ENCODE measurements around the gene PEAR1. TPM values are rescaled to one million over a fixed set of nuclear protein-coding genes. Genes with fewer than 3 reads are reported as not detected.

The PEAR1 gene
- total and polyA plus RNA-seq, 4 experiments from 2014 or later, result 0.32 to 0.36 TPM; not detected in 2

GRCh38 chr1:156887317-156887716 is 6.2 kb upstream of the PEAR1 start:
- CTCF ChIA-PET (ENCODE audit: partially characterized antibody), result interaction anchor here (1.2 to 7.7 kb wide), 5 partner anchors 26 to 197 kb away, joined by 3 to 130 read pairs (median 4); partner anchors contain the start of gene NTRK1
- Histone ChIP-seq H3K36me3 (ENCODE audit: insufficient read depth, low read length) (no peaks in the 10 kb centered on the region), H3K9me3 (ENCODE audit: control insufficient read depth in 1 of 2, low read length in 2 of 2) (no peaks in the 10 kb centered on the region), H3K4me3 (ENCODE audit: low read length in 2 of 2) (no peak overlapping the region), H3K27ac (ENCODE audit: low read depth, low read length) (no peak overlapping the region), H3K4me1 (ENCODE audit: insufficient read depth, low read length) (peaks cover 5% of the 10 kb centered on the region), H3K27me3 (ENCODE audit: insufficient read depth, low read length) (no peaks in the 10 kb centered on the region)
- Mint-ChIP-seq H3K27ac (no peak overlapping the region), H3K4me3 (no peak overlapping the region), H3K9me3 (peaks cover 0 to 2% (median 0%) of the 10 kb centered on the region in 8 donors), H3K36me3 (no peaks in the 10 kb centered on the region), H3K27me3 (peaks cover 20 to 45% of the 10 kb centered on the region in 2 donors), H3K4me1 (peaks cover 5 to 14% (median 6%) of the 10 kb centered on the region in 4 donors)
- intact Hi-C loops (cut with micrococcal nuclease), result no loop called here
- DNase-seq, result no peak
- POLR2A ChIA-PET (ENCODE audit: partially characterized antibody), result no interaction called here

GRCh38 chr1:156887734-156888133 is 5.8 kb upstream of the PEAR1 start:
- H3K27me3 Mint-ChIP-seq, result peaks cover 20 to 41% of the 10 kb centered on the region in 2 donors
- POLR2A ChIA-PET (ENCODE audit: partially characterized antibody), result no interaction called here
- no peaks in the 10 kb centered on the region for H3K36me3 ChIP-seq (ENCODE audit: insufficient read depth, low read length)
- H3K27ac Mint-ChIP-seq, result no peak overlapping the region
- peak in 1 of 5 donors; percentile 13 for DNase-seq
- peaks cover 5 to 17% (median 6%) of the 10 kb centered on the region in 4 donors for H3K4me1 Mint-ChIP-seq
- no peak overlapping the region for H3K27ac ChIP-seq (ENCODE audit: low read depth, low read length)
- H3K4me3 ChIP-seq (ENCODE audit: low read length in 2 of 2), result no peak overlapping the region
- H3K4me3 Mint-ChIP-seq, result no peak overlapping the region
- peaks cover 0 to 2% (median 0%) of the 10 kb centered on the region in 8 donors for H3K9me3 Mint-ChIP-seq
- H3K4me1 ChIP-seq (ENCODE audit: insufficient read depth, low read length), result peaks cover 10% of the 10 kb centered on the region
- no peaks in the 10 kb centered on the region for H3K9me3 ChIP-seq (ENCODE audit: control insufficient read depth in 1 of 2, low read length in 2 of 2)
- H3K27me3 ChIP-seq (ENCODE audit: insufficient read depth, low read length), result no peaks in the 10 kb centered on the region
- CTCF ChIA-PET (ENCODE audit: partially characterized antibody), result interaction anchor here (1.2 to 7.7 kb wide), 5 partner anchors 27 to 198 kb away, joined by 3 to 130 read pairs (median 4); partner anchors contain the start of gene NTRK1
- intact Hi-C loops (cut with micrococcal nuclease), result no loop called here
- no peaks in the 10 kb centered on the region for H3K36me3 Mint-ChIP-seq

- H3K4me3 Mint-ChIP-seq, result peak overlapping the region in 2 of 8 donors; percentile 9 to 46
- H3K27me3 Mint-ChIP-seq, result peaks cover 14 to 31% of the 10 kb centered on the region in 2 donors
Measured at GRCh38 chr1:156889802-156890580, 3.5 kb upstream of the PEAR1 start.

GRCh38 chr1:156892190-156893047 is 1.1 kb upstream of the PEAR1 start:
- Mint-ChIP-seq H3K4me1 (peaks cover 7 to 29% (median 9%) of the 10 kb centered on the region in 4 donors), H3K27me3 (peaks cover 20 to 32% of the 10 kb centered on the region in 2 donors), H3K9me3 (peaks cover 0 to under 1% (median 0%) of the 10 kb centered on the region in 8 donors), H3K27ac (peak overlapping the region in 6 of 7 donors; percentile 25 to 77 (median 54)), H3K4me3 (peak overlapping the region; percentile 69 to 84 (median 73)), H3K36me3 (no peaks in the 10 kb centered on the region)
- Histone ChIP-seq H3K9me3 (ENCODE audit: control insufficient read depth in 1 of 2, low read length in 2 of 2) (no peaks in the 10 kb centered on the region), H3K4me3 (ENCODE audit: low read length in 2 of 2) (peak overlapping the region in 1 of 2 donors; percentile 34), H3K4me1 (ENCODE audit: insufficient read depth, low read length) (peaks cover 22% of the 10 kb centered on the region), H3K27ac (ENCODE audit: low read depth, low read length) (no peak overlapping the region), H3K36me3 (ENCODE audit: insufficient read depth, low read length) (no peaks in the 10 kb centered on the region), H3K27me3 (ENCODE audit: insufficient read depth, low read length) (peaks cover 11% of the 10 kb centered on the region)
- POLR2A ChIA-PET (ENCODE audit: partially characterized antibody), result interaction anchor here (0.6 to 2.3 kb wide), 4 partner anchors 32 to 182 kb away, joined by 3 to 6 read pairs (median 4); partner anchors contain the start of gene NTRK1
- CTCF ChIA-PET (ENCODE audit: partially characterized antibody), result interaction anchor here (0.6 to 7.7 kb wide), 24 partner anchors 9 to 202 kb away, joined by 3 to 130 read pairs (median 4); partner anchors contain the start of genes ISG20L2, METTL25B and NTRK1
- intact Hi-C loops (cut with micrococcal nuclease), result loop anchor here (1.0 to 10.0 kb wide), 5 partner anchors 35 to 245 kb away; partner anchors contain the start of gene ETV3
- peak; percentile 77 to 82 (median 80) for DNase-seq

More at GRCh38 chr1:156889802-156890580, 3.5 kb upstream of the PEAR1 start:
- peaks cover 22% of the 10 kb centered on the region for H3K4me1 ChIP-seq (ENCODE audit: insufficient read depth, low read length)
- no peak overlapping the region for H3K27ac ChIP-seq (ENCODE audit: low read depth, low read length)
- POLR2A ChIA-PET (ENCODE audit: partially characterized antibody), result interaction anchor here (0.5 to 2.3 kb wide), 3 partner anchors 51 to 97 kb away, joined by 3 to 6 read pairs (median 4); no protein-coding TSS in a partner anchor
- Mint-ChIP-seq H3K9me3 (no peaks in the 10 kb centered on the region), H3K4me1 (peaks cover 7 to 23% (median 9%) of the 10 kb centered on the region in 4 donors), H3K36me3 (no peaks in the 10 kb centered on the region), H3K27ac (peak overlapping the region in 2 of 7 donors; percentile 1 to 14)
- H3K27me3 ChIP-seq (ENCODE audit: insufficient read depth, low read length), result peaks cover 9% of the 10 kb centered on the region
- DNase-seq, result peak; percentile 27 to 47 (median 28)
- no peaks in the 10 kb centered on the region for H3K36me3 ChIP-seq (ENCODE audit: insufficient read depth, low read length)
- no peak overlapping the region for H3K4me3 ChIP-seq (ENCODE audit: low read length in 2 of 2)
- intact Hi-C loops (cut with micrococcal nuclease), result loop anchor here (1.0 to 10.0 kb wide), 5 partner anchors 51 to 247 kb away; partner anchors contain the start of gene ETV3
- H3K9me3 ChIP-seq (ENCODE audit: control insufficient read depth in 1 of 2, low read length in 2 of 2), result no peaks in the 10 kb centered on the region
- CTCF ChIA-PET (ENCODE audit: partially characterized antibody), result interaction anchor here (0.8 to 7.7 kb wide), 33 partner anchors 8 to 266 kb away, joined by 3 to 130 read pairs (median 5); partner anchors contain the start of genes ISG20L2, METTL25B and NTRK1

DNA sequence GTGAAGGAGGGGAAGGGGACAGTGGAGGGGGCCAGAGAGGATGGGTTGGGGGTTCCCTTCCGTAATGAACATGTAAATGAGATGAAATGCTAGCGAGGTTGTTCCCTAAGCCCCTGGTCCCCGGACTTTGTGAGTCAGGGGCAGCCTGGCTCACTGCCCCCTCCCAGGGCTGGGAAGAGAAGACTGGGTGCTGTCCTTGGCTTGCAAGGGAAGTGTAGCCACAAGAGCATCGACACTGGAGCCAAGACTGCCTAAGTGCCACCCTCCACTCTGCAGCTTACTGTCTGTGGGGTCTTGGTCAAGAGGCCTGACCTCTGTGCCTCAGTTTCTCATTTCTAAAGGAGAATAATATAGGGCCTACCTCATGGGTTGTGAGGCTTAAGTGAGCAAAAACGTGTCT is 483 bp downstream of the PEAR1 start:
- CTCF ChIA-PET (ENCODE audit: partially characterized antibody), result interaction anchor here (1.1 to 6.9 kb wide), 3 partner anchors 57 to 204 kb away, joined by 3 to 69 read pairs (median 3); no protein-coding TSS in a partner anchor
- intact Hi-C loops (cut with micrococcal nuclease), result loop anchor here (5.0 to 10.0 kb wide), 2 partner anchors 181 to 243 kb away; partner anchors contain the start of gene ETV3

GRCh38 chr1:156894711-156895454 is 1.4 kb downstream of the PEAR1 start:
- Mint-ChIP-seq H3K36me3 (no peaks in the 10 kb centered on the region), H3K4me3 (no peak overlapping the region), H3K9me3 (peaks cover 0 to 2% (median 0%) of the 10 kb centered on the region in 8 donors), H3K27me3 (peaks cover 22 to 33% of the 10 kb centered on the region in 2 donors), H3K4me1 (peaks cover 7 to 29% (median 12%) of the 10 kb centered on the region in 4 donors), H3K27ac (no peak overlapping the region)
- Histone ChIP-seq H3K36me3 (ENCODE audit: insufficient read depth, low read length) (no peaks in the 10 kb centered on the region), H3K27ac (ENCODE audit: low read depth, low read length) (no peak overlapping the region), H3K27me3 (ENCODE audit: insufficient read depth, low read length) (peaks cover 11% of the 10 kb centered on the region), H3K9me3 (ENCODE audit: control insufficient read depth in 1 of 2, low read length in 2 of 2) (no peaks in the 10 kb centered on the region), H3K4me1 (ENCODE audit: insufficient read depth, low read length) (peaks cover 22% of the 10 kb centered on the region), H3K4me3 (ENCODE audit: low read length in 2 of 2) (no peak overlapping the region)
- CTCF ChIA-PET (ENCODE audit: partially characterized antibody), result interaction anchor here (0.8 to 6.9 kb wide), 4 partner anchors 57 to 205 kb away, joined by 3 to 69 read pairs (median 3); no protein-coding TSS in a partner anchor
- intact Hi-C loops (cut with micrococcal nuclease), result loop anchor here (5.0 to 10.0 kb wide), 2 partner anchors 180 to 242 kb away; partner anchors contain the start of gene ETV3
- POLR2A ChIA-PET (ENCODE audit: partially characterized antibody), result no interaction called here
- DNase-seq, result no peak

More for the DNA sequence above, 483 bp downstream of the PEAR1 start:
- Mint-ChIP-seq H3K27ac (no peak overlapping the region), H3K36me3 (no peaks in the 10 kb centered on the region), H3K27me3 (peaks cover 20 to 36% of the 10 kb centered on the region in 2 donors), H3K9me3 (peaks cover 0 to 2% (median 0%) of the 10 kb centered on the region in 8 donors), H3K4me1 (peaks cover 7 to 29% (median 12%) of the 10 kb centered on the region in 4 donors), H3K4me3 (peak overlapping the region in 4 of 8 donors; percentile 25 to 58 (median 40))
- H3K36me3 ChIP-seq (ENCODE audit: insufficient read depth, low read length), result no peaks in the 10 kb centered on the region
- H3K27ac ChIP-seq (ENCODE audit: low read depth, low read length), result no peak overlapping the region
- H3K4me1 ChIP-seq (ENCODE audit: insufficient read depth, low read length), result peaks cover 22% of the 10 kb centered on the region
- POLR2A ChIA-PET (ENCODE audit: partially characterized antibody), result no interaction called here
- peaks cover 11% of the 10 kb centered on the region for H3K27me3 ChIP-seq (ENCODE audit: insufficient read depth, low read length)
- H3K4me3 ChIP-seq (ENCODE audit: low read length in 2 of 2), result no peak overlapping the region
- no peaks in the 10 kb centered on the region for H3K9me3 ChIP-seq (ENCODE audit: control insufficient read depth in 1 of 2, low read length in 2 of 2)
- DNase-seq, result no peak
